GM10248 (cell line): ENCODE measurements around the gene TOR4A.

ENCODE experiments used
- CTCF ChIA-PET: fragments of 300-600 bp; sonication (Branson Sonifier 250); formaldehyde crosslinking; extraction: SDS; loops from one replicate; lab custom pipeline; 2021; ENCODE audit warnings: antibody characterized with exemption; lab: Yijun Ruan, JAX
- POLR2A ChIA-PET: fragments of 350-650 bp; sonication (Branson Sonifier 250); formaldehyde crosslinking; extraction: SDS; loops from one replicate; lab custom pipeline; 2020; ENCODE audit warnings: antibody characterized with exemption; lab: Yijun Ruan, JAX
- DNase-seq: peaks from one replicate; pipeline ENCODE4 v3.0.0; 2012; ENCODE audit errors: extremely low spot score
- TF ChIP-seq, protein P1 (sequence below): IDR thresholded peaks from 2 replicates; pipeline ENCODE4 v1.5.1; 2012; ENCODE audit warnings: mild to moderate bottlenecking, low read depth; ENCODE audit errors: extremely low read depth, missing control alignments, control extremely low read depth

Gene TOR4A

DNA sequence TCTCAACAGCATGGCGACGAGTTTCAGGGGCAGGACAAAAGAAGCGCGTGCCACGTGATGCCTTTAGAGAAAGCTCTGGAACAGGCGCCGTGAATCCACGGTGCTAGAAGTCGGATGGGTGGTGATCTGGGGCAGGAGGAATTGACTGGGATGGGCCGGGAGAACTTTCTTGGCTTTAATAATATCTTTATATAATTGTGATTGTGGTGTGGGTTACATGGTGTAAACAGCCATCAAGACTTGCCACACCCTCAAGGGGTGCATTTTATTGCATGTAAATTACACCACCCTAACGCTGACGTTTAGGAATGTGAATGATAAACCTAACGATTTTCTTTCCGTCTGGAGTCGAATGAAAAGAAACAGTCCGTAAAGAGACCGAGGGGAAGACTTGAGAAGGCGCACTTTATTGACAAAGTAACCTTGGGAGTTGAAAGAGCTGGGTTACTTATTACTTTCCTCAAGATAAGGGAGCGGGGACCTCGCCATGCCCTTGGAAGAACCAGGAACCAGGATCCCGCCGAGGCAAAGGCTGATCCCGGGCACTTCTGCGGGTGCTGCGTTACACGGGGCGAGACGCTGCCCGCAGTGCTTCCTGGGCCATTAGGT is 16.1 kb downstream of the TOR4A start:
- TF ChIP-seq, protein P1, sequence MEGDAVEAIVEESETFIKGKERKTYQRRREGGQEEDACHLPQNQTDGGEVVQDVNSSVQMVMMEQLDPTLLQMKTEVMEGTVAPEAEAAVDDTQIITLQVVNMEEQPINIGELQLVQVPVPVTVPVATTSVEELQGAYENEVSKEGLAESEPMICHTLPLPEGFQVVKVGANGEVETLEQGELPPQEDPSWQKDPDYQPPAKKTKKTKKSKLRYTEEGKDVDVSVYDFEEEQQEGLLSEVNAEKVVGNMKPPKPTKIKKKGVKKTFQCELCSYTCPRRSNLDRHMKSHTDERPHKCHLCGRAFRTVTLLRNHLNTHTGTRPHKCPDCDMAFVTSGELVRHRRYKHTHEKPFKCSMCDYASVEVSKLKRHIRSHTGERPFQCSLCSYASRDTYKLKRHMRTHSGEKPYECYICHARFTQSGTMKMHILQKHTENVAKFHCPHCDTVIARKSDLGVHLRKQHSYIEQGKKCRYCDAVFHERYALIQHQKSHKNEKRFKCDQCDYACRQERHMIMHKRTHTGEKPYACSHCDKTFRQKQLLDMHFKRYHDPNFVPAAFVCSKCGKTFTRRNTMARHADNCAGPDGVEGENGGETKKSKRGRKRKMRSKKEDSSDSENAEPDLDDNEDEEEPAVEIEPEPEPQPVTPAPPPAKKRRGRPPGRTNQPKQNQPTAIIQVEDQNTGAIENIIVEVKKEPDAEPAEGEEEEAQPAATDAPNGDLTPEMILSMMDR = no peak
- no peak for DNase-seq
- CTCF ChIA-PET = interaction anchor here (0.7 to 1.8 kb wide), 4 partner anchors 8 to 259 kb away, joined by 3 to 7 read pairs (median 3); partner anchors contain the start of genes EXD3 and NRARP
- POLR2A ChIA-PET = interaction anchor here (1.4 kb wide), 1 partner anchor 9 kb away, joined by 5 read pairs; the partner anchor contains the start of gene NRARP

DNA sequence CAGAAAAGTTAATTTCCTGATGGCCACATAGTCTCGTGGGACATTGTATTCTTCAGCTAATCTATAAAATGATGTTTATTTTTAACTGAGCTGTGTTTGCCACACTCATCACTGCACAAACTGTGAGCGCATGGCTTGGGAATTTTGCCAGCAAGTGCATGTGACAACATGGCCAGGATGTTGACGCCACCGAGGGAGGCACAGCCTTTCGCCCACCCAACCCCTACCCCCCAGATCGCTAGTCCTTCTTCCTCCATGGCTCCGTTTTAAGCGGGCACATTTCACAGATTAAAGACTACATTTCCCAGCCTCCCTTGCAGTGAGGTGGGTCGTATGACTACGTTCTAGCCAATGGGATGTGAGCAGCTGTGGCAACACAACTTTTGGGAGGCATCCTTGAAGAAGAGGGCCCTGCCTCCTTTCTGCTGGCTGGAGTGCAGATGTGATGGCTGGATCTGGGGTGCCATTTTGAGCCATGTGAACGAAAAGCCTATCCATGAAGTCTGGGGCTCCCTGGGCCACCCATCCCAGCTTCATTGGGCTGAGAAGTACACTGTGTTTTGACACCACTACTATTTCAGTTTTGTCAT is 16.7 kb downstream of the TOR4A start:
- TF ChIP-seq, protein P1 = no peak
- ChIA-PET CTCF (interaction anchor here (0.7 to 1.8 kb wide), 4 partner anchors 8 to 259 kb away, joined by 3 to 7 read pairs (median 3); partner anchors contain the start of genes EXD3 and NRARP), POLR2A (interaction anchor here (1.4 kb wide), 1 partner anchor 8 kb away, joined by 5 read pairs; the partner anchor contains the start of gene NRARP)
- DNase-seq = no peak

DNA sequence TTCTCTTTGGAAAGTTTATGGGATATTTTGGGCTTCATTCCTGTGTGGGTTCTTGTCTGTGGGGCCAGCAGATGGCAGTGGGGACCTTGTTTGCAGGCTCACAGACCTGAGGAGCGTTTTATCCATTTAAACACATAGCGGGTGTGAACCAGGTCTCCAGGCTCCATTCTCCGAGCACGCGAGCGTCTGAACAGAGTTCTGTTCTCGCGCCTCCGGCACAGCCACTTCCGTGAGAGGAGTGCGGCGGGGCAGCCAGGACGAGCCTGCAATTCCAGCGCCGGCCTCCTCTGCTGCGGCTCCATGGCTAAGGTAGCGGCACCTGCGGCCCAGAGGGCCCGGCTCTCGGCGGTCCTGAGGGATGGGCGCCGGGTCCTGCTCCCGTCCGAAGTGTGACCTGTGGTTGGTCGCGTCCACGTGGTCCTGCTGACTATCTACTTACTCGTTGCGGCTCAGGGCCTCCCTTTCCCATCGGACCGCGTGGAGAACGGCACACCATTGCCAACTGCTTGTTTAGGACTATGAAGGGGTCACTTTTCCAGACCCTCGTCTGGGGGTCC is 17.2 kb downstream of the TOR4A start:
- CTCF ChIA-PET = interaction anchor here (0.9 to 1.4 kb wide), 2 partner anchors 128 to 260 kb away, joined by 3 read pairs; partner anchors contain the start of gene EXD3
- TF ChIP-seq, protein P1 = peak; percentile 28

DNA sequence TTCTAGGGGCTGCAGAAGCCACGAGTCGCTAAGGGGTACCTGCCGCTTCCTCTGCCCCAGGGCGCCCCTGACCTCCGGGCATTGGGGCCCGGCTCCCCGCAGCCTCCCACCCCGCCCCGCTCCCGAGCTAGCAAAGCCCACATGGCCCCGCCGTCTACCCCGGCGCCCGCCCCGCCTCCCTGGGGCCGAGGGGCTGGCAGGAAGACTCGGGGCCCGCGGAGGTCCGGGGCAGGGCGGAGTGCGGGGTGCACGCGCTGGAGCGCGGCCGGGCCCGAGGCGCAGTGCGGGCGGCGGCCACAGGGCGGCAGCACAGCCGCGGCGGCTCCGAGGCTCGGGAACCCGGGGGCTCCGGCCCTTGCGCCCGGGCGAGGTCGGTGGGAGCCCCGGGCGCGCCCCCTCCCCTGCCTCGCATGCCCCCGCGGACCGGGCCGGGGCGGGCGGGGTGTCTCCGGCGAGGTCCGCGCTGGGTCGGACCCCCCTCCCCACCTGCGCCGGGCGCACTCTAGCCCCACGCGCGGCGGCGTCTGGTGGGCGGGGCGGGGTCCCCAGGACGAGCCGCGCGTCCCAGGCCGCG is 17.8 kb downstream of the TOR4A start:
- CTCF ChIA-PET = no interaction called here
- POLR2A ChIA-PET = interaction anchor here (0.6 kb wide), 1 partner anchor 55 kb away, joined by 3 read pairs; no protein-coding TSS in a partner anchor

More for the DNA sequence above, 17.2 kb downstream of the TOR4A start:
- POLR2A ChIA-PET = no interaction called here
- no peak for DNase-seq

DNA sequence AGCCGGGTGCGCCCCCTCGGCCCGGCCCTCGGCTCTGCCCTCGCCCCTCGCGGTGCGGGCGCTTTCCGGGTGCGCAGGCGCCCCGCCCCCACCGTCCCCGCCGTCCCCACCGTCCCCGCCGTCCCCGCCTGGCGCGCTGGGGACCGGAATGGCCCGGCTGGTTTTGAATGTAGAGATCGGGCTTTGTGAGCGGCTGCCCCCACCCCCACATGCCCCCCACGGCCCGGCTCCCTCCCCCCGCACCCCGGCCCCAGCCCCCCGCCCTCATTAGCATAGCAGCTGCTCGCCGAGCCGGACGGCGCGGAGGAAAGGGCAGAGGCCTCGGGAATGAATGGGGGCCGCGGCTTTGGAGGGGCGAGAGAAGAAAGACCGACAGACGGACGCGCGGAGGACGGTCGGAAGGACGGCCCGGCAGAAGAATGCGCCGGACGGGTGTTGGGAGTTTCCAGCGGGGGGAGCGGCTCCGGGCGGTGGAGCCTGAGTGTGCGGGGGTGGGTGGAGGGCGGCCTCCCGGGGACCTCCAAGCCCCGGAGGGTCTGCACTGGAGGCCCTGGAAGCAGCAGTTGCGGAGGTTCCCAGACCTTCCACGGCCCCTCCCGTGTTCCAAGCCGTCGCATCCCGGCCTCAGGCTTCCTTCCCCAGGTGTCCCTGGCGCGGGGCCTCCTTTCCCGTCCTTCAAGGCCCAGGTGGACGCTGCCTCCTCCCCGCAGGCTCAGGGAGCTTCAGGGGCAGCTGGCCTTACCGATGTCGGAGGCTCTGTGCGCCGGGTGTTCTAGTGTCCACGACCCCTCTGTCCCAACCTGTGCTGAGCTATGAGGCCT is 18.5 kb downstream of the TOR4A start:
- TF ChIP-seq, protein P1 = no peak
- no peak for DNase-seq
- CTCF ChIA-PET = interaction anchor here (1.2 to 1.4 kb wide), 3 partner anchors 10 to 149 kb away, joined by 3 to 4 read pairs (median 3); no protein-coding TSS in a partner anchor
- POLR2A ChIA-PET = interaction anchor here (0.6 kb wide), 1 partner anchor 55 kb away, joined by 3 read pairs; no protein-coding TSS in a partner anchor

More for the DNA sequence above, 17.8 kb downstream of the TOR4A start:
- TF ChIP-seq, protein P1 = peak; percentile 92
- DNase-seq = peak; percentile 89
